Smooth muscle cell of the pulmonary artery (primary cell): ENCODE results near the gene ALPK1. TPM values are rescaled to one million over a fixed set of nuclear protein-coding genes. Genes with fewer than 3 reads are reported as not detected.

Experiments used
- total RNA-seq: library from RNA; depleted of rRNA; stranded (reverse); fragments of >200 nt; gene quantifications from 2 replicates; pipeline ENCODE4 v1.2.3, GENCODE V29; 2014

The ALPK1 gene
- 17.0 and 17.5 TPM in 2 replicates for total RNA-seq

GRCh38 chr4:112296949-112297880 is at the start of gene ALPK1:
TSS of gene ALPK1 (plus strand) at chr4:112297369.

Other genes with a start within 250 kb of the ALPK1 start
- gene FAM241A, start 151.9 kb upstream of the ALPK1 start, total RNA-seq: 1.1 and 2.4 TPM in 2 replicates
- gene AP1AR, start 65.6 kb upstream of the ALPK1 start, total RNA-seq: 14.1 and 21.5 TPM in 2 replicates
- 3.8 and 5.9 TPM in 2 replicates for gene TIFA, start 11.5 kb upstream of the ALPK1 start, total RNA-seq
- gene NEUROG2, start 218.8 kb downstream of the ALPK1 start, total RNA-seq: not detected in 2 replicates